Measurements from ENCODE around the gene C12orf57. TPM values are rescaled to one million over a fixed set of nuclear protein-coding genes. Genes with fewer than 3 reads are reported as not detected.

The C12orf57 gene
- total and polyA plus RNA-seq, 2 of the 13 experiments (the other 11 are each of a cell fraction or from before 2014, with no cell fraction given) = 84.0 to 287 TPM

DNA sequence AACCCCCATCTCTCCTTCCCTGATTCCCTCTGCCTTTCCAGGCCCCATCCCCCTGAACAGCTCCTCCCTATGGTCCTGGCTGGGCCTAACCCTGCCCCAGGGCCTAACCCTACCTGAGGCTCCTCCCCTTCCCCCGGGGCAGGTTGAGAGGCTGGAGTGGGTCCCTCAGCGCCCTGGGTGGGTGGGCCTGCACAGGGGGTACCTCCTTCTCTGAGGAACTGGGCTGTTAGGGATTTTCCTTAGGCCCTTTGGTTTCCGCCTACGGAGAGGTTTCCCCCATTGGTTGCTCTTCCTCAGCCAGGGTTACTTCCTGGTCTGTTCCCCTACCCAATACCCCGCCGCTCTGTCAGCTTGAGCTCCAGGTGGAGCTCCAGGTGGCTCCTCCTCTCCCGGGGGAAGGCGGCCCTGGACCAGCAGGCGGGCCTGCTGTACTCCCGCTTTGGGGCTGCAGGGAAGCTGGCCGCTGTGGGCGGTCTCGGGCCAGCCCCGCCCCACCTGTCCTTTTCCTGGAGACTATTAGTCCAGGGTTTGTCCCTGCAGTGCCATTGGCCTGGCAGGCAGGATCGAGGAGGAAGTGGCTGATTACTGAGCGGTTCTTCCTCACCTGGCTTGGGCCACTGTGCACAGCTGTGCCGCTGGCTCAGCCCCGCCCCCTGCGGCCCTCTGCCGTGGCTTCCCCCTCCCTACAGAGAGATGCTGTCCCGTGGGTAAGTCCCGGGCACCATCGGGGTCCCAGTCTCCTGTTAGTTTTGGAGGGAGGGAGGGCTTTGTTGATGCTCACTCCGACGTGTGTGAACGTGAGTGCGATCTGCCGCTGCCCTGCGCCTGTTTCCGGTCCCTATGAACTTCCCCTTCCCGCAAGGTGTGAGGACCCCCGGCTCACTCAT is 2.5 kb downstream of the C12orf57 start (continued):
- TF ChIP-seq ZNF280D (CRISPR knock-in tag; IDR thresholded peaks at IDR 0.05) (no peak), ZSCAN9 (CRISPR knock-in tag; IDR thresholded peaks at IDR 0.05; ENCODE audit: borderline replicate concordance) (0 out of 2 replicates have a peak, but pooled peaks have one; percentile 73), NRL (CRISPR knock-in tag; IDR thresholded peaks at IDR 0.05; ENCODE audit: borderline replicate concordance) (peak; percentile 76), IKZF4 (CRISPR knock-in tag; IDR thresholded peaks at IDR 0.05; ENCODE audit: borderline replicate concordance, low read depth, not compliant biosample characterization) (no peak), GPBP1L1 (CRISPR knock-in tag; IDR thresholded peaks at IDR 0.05) (no peak), BHLHE40 (IDR thresholded peaks at IDR 0.05; ENCODE audit: low read length) (peak; percentile 14; the same call in 1 of the 2 replicates), NFYB (CRISPR knock-in tag; IDR thresholded peaks at IDR 0.05) (peak; percentile 76), ZNF496 (CRISPR knock-in tag; IDR thresholded peaks at IDR 0.05; ENCODE audit: insufficient replicate concordance) (no peak), ONECUT2 (CRISPR knock-in tag; IDR thresholded peaks at IDR 0.05) (no peak), BRF2 (CRISPR knock-in tag; IDR thresholded peaks at IDR 0.05) (no peak), ZNF564 (CRISPR knock-in tag; IDR thresholded peaks at IDR 0.05) (no peak), RXRB (CRISPR knock-in tag; IDR thresholded peaks at IDR 0.05; ENCODE audit: borderline replicate concordance) (peak; percentile 49), ZFY (CRISPR knock-in tag; IDR thresholded peaks at IDR 0.05) (peak; percentile 76), ZNF414 (CRISPR knock-in tag; IDR thresholded peaks at IDR 0.05) (0 out of 2 replicates have a peak, but pooled peaks have one; percentile 10), AGO1 (IDR thresholded peaks at IDR 0.05; ENCODE audit: low read depth, low read length, poor library complexity, severe bottlenecking) (peak; percentile 91)
- TF ChIP-seq, protein P1, sequence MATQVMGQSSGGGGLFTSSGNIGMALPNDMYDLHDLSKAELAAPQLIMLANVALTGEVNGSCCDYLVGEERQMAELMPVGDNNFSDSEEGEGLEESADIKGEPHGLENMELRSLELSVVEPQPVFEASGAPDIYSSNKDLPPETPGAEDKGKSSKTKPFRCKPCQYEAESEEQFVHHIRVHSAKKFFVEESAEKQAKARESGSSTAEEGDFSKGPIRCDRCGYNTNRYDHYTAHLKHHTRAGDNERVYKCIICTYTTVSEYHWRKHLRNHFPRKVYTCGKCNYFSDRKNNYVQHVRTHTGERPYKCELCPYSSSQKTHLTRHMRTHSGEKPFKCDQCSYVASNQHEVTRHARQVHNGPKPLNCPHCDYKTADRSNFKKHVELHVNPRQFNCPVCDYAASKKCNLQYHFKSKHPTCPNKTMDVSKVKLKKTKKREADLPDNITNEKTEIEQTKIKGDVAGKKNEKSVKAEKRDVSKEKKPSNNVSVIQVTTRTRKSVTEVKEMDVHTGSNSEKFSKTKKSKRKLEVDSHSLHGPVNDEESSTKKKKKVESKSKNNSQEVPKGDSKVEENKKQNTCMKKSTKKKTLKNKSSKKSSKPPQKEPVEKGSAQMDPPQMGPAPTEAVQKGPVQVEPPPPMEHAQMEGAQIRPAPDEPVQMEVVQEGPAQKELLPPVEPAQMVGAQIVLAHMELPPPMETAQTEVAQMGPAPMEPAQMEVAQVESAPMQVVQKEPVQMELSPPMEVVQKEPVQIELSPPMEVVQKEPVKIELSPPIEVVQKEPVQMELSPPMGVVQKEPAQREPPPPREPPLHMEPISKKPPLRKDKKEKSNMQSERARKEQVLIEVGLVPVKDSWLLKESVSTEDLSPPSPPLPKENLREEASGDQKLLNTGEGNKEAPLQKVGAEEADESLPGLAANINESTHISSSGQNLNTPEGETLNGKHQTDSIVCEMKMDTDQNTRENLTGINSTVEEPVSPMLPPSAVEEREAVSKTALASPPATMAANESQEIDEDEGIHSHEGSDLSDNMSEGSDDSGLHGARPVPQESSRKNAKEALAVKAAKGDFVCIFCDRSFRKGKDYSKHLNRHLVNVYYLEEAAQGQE (IDR thresholded peaks at IDR 0.05; ENCODE audit: borderline replicate concordance in 1 of 2, low read depth in 1 of 2, low read length in 2 of 2) = no peak
- TF ChIP-seq, protein P2, sequence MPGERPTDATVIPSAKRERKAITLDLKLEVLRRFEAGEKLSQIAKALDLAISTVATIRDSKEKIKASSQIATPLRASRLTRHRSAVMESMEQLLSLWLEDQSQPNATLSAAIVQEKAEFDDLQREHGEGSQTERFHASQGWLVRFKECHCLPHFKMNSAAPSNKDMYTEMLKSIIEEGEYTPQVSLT (CRISPR knock-in tag; IDR thresholded peaks at IDR 0.05; ENCODE audit: borderline replicate concordance, low read depth) = no peak
